Endothelial cell of umbilical vein (primary cell): Measurements from ENCODE around the gene RNF145. TPM values are rescaled to one million over a fixed set of nuclear protein-coding genes. Genes with fewer than 3 reads are reported as not detected.

ENCODE experiments used
- BruUV-seq: library from RNA; stranded (reverse); fragments of 400-500 nt; replicated peaks from 2 replicates; lab custom pipeline; 2021; lab: Mats Ljungman, UMichigan
- CTCF ChIA-PET: fragments of 300-600, 350-600 bp; sonication (Branson Sonifier 250); formaldehyde crosslinking; loops from one replicate; lab custom pipeline; 2021; ENCODE audit warnings: antibody characterized with exemption, inconsistent platforms; lab: Charles Lee
- POLR2A ChIA-PET: fragments of 300-600, 350-600 bp; sonication (Branson Sonifier 250); formaldehyde crosslinking; loops from one replicate; lab custom pipeline; 2021; ENCODE audit warnings: antibody characterized with exemption, inconsistent platforms; lab: Charles Lee
- DNase-seq: peaks from one replicate; pipeline ENCODE4 v3.0.0-alpha.2; 2011; ENCODE audit warnings: low read depth, low spot score
- FAIRE-seq: peaks from 2 replicates; lab custom pipeline; 2011; peaks lifted over from hg19 to GRCh38; lab: Jason Lieb, UNC
- H2AFZ ChIP-seq: 2 replicates; pipeline ENCODE4 v1.6.0; 2012; ENCODE audit warnings: low read depth, low read length, control low read depth, inconsistent platforms
- H3K27ac ChIP-seq: 2 replicates; pipeline ENCODE4 v1.5.1; 2011; ENCODE audit warnings: low read depth, mild to moderate bottlenecking, control low read depth, low read length, moderate library complexity; ENCODE audit not compliant: insufficient read depth
- H3K27me3 ChIP-seq, 2 experiments: 2 replicates each; pipeline versions ENCODE4 v1.6.0 to v1.6.1; 2011; ENCODE audit warnings: low read length in 2 of 2, mixed read lengths in 1 of 2; ENCODE audit not compliant: control insufficient read depth in 2 of 2, insufficient read depth in 2 of 2
- H3K36me3 ChIP-seq, 2 experiments: 2 replicates in 1 of 2; 3 replicates in 1 of 2; pipeline ENCODE4 v1.5.1; 2011; ENCODE audit warnings: low read length in 2 of 2, mild to moderate bottlenecking in 1 of 2, moderate library complexity in 1 of 2; ENCODE audit not compliant: control insufficient read depth in 2 of 2, insufficient read depth in 2 of 2; ENCODE audit errors: extremely low read depth in 1 of 2
- H3K4me1 ChIP-seq: 3 replicates; pipeline ENCODE4 v1.5.1; 2011; ENCODE audit warnings: mild to moderate bottlenecking, low read length; ENCODE audit not compliant: control insufficient read depth, insufficient read depth; ENCODE audit errors: extremely low read depth
- H3K4me2 ChIP-seq: 2 replicates; pipeline ENCODE4 v1.6.1; 2011; ENCODE audit warnings: low read length, control low read depth, mixed read lengths; ENCODE audit not compliant: insufficient read depth
- H3K4me3 ChIP-seq, 3 experiments: fragments of 200-600 bp in 1 of 3; sonication (generic), shearing (Covaris generic) in 1 of 3; replicated peaks in 1 of 3; 2 replicates each; pipeline ENCODE4 v1.5.1; 2011 to 2016; ENCODE audit warnings: control low read depth in 3 of 3, low read length in 3 of 3, mild to moderate bottlenecking in 2 of 3, inconsistent platforms in 1 of 3, low read depth in 1 of 3, moderate library complexity in 1 of 3; ENCODE audit not compliant: insufficient read depth in 1 of 3
- H3K79me2 ChIP-seq: 2 replicates; pipeline ENCODE4 v1.6.0; 2012; ENCODE audit warnings: low read length, inconsistent platforms; ENCODE audit not compliant: control insufficient read depth, insufficient read depth
- H3K9ac ChIP-seq: replicated peaks from 2 replicates; pipeline ENCODE3; 2011; ENCODE audit warnings: low read length, control low read depth; ENCODE audit not compliant: insufficient read depth; ENCODE audit errors: extremely low read depth
- H3K9me1 ChIP-seq: replicated peaks from 3 replicates; pipeline ENCODE4 v1.6.0; 2011; ENCODE audit warnings: mild to moderate bottlenecking, low read length; ENCODE audit not compliant: control insufficient read depth, insufficient read depth; ENCODE audit errors: extremely low read depth
- H3K9me3 ChIP-seq: replicated peaks from 2 replicates; pipeline ENCODE4 v1.5.1; 2012; ENCODE audit warnings: low read length, inconsistent platforms; ENCODE audit not compliant: control insufficient read depth, insufficient read depth
- H4K20me1 ChIP-seq: replicated peaks from 2 replicates; pipeline ENCODE3; 2011; ENCODE audit warnings: mild to moderate bottlenecking, low read length; ENCODE audit not compliant: control insufficient read depth, insufficient read depth; ENCODE audit errors: extremely low read depth
- CTCF ChIP-seq, 2 donors: IDR thresholded peaks; 1 replicate in 1 of 2; 2 replicates in 1 of 2; pipeline ENCODE4 v1.5.1; 2011; ENCODE audit warnings: low read length in 2 of 2, mild to moderate bottlenecking in 2 of 2, moderate library complexity in 2 of 2, control low read depth in 1 of 2, inconsistent platforms in 1 of 2, low read depth in 1 of 2; ENCODE audit not compliant: insufficient read depth in 1 of 2; ENCODE audit errors: extremely low read depth in 1 of 2
- EZH2 ChIP-seq: IDR thresholded peaks from 2 replicates; pipeline ENCODE4 v1.6.1; 2012; ENCODE audit warnings: borderline replicate concordance, low read depth, mild to moderate bottlenecking, moderate library complexity, low read length, inconsistent platforms; ENCODE audit not compliant: severe bottlenecking
- FOS ChIP-seq: IDR thresholded peaks from 2 replicates; pipeline ENCODE4 v1.6.1; 2011; ENCODE audit warnings: mild to moderate bottlenecking, low read length, moderate library complexity, borderline replicate concordance; ENCODE audit not compliant: insufficient read depth
- GATA2 ChIP-seq: IDR thresholded peaks from 2 replicates; pipeline ENCODE4 v1.7.0; 2011; ENCODE audit warnings: low read depth, mild to moderate bottlenecking, moderate library complexity, mixed read lengths, low read length; ENCODE audit not compliant: insufficient read length, insufficient read depth
- JUN ChIP-seq: IDR thresholded peaks from 2 replicates; pipeline ENCODE4 v1.6.1; 2011; ENCODE audit warnings: borderline replicate concordance, low read depth; ENCODE audit not compliant: insufficient read length, insufficient read depth
- MAX ChIP-seq: IDR thresholded peaks from 2 replicates; pipeline ENCODE4 v1.6.1; 2011; ENCODE audit not compliant: insufficient read depth, insufficient read length
- MYC ChIP-seq: IDR thresholded peaks from one replicate; pipeline ENCODE4 v1.6.1; 2011; ENCODE audit warnings: mild to moderate bottlenecking, low read depth, low read length
- POLR2A ChIP-seq: IDR thresholded peaks from 2 replicates; pipeline ENCODE4 v1.6.1; 2012; ENCODE audit warnings: low read depth, mild to moderate bottlenecking, control low read depth, low read length
- POLR2AphosphoS5 ChIP-seq: IDR thresholded peaks from 2 replicates; pipeline ENCODE4 v1.6.1; 2012; ENCODE audit warnings: low read depth, mild to moderate bottlenecking, control low read depth, low read length, moderate library complexity; ENCODE audit not compliant: insufficient read depth
- dilution Hi-C: fragments of 300-500 bp; cut with MboI; formaldehyde crosslinking; loops from one replicate; pipeline ENCODE4 v1.15.0; 2019; ENCODE audit warnings: low sequenced_read_pairs; ENCODE audit not compliant: extremely low pct_ligation_motif_present
- intact Hi-C: fragments of 100-400 bp; cut with micrococcal nuclease; formaldehyde crosslinking; loops from one replicate; pipeline ENCODE4 v1.10.0; 2022
- polyA plus RNA-seq, 4 experiments: library from polyadenylated mRNA; depleted of rRNA in 3 of 4; stranded (reverse) in 3 of 4; unstranded in 1 of 4; fragments of >200 nt; gene quantifications; 2 replicates each; pipeline versions ENCODE4 v1.2.1 to v1.2.3, GENCODE V29; 2011 to 2012; ENCODE audit warnings: missing spikeins in 1 of 4
- total RNA-seq: library from RNA; stranded (reverse); gene quantifications from 2 replicates; pipeline ENCODE4 v1.2.3, GENCODE V29; 2021

The RNF145 gene
- total and polyA plus RNA-seq, 2 donors (not counting 3 experiments of a cell fraction or from before 2014, with no cell fraction given) = 39.4 to 62.3 TPM

GRCh38 chr5:159210846-159211245 is 1.5 kb upstream of the RNF145 start:
- TF ChIP-seq POLR2A (no peak), GATA2 (peak; percentile 37)
- Histone ChIP-seq H3K27ac (no peak overlapping the region), H3K9me3 (no peaks in the 10 kb centered on the region), H4K20me1 (no peaks in the 10 kb centered on the region), H3K79me2 (peaks cover 31% of the 10 kb centered on the region), H3K4me2 (no peak overlapping the region), H3K4me1 (peaks cover 19% of the 10 kb centered on the region), H2AFZ (no peak overlapping the region), H3K9ac (no peak overlapping the region), H3K27me3 (peaks cover 0 to 5% of the 10 kb centered on the region in 2 experiments), H3K4me3 (no peak overlapping the region), H3K9me1 (no peaks in the 10 kb centered on the region), H3K36me3 (no peaks in the 10 kb centered on the region)
- ChIA-PET POLR2A (no interaction called here), CTCF (interaction anchor here (1.2 to 1.5 kb wide), 2 partner anchors 32 to 121 kb away, joined by 3 to 4 read pairs; no protein-coding TSS in a partner anchor)
- intact Hi-C loops = no loop called here
- FAIRE-seq = no peak
- no peak for DNase-seq
- dilution Hi-C loops = no loop called here
- BruUV-seq = no TSS peak

GRCh38 chr5:159210210-159210661 is 883 bp upstream of the RNF145 start:
- Histone ChIP-seq H3K4me1 (peaks cover 25% of the 10 kb centered on the region), H4K20me1 (no peaks in the 10 kb centered on the region), H3K4me2 (peak overlapping the region; percentile 74), H3K9me1 (no peaks in the 10 kb centered on the region), H2AFZ (peak overlapping the region; percentile 56), H3K27me3 (peaks cover 0 to 3% of the 10 kb centered on the region in 2 experiments), H3K27ac (no peak overlapping the region), H3K36me3 (no peaks in the 10 kb centered on the region), H3K9ac (no peak overlapping the region), H3K79me2 (peaks cover 37% of the 10 kb centered on the region), H3K4me3 (no peak overlapping the region), H3K9me3 (no peaks in the 10 kb centered on the region)
- dilution Hi-C loops (no loop called here), intact Hi-C loops (no loop called here)
- ChIA-PET CTCF (no interaction called here), POLR2A (no interaction called here)
- TF ChIP-seq CTCF (IDR thresholded peaks at IDR 0.05; ENCODE audit: extremely low read depth in 1 of 2, insufficient read depth in 1 of 2, low read depth in 1 of 2, low read length in 2 of 2) (no peak), POLR2A (no peak), MAX (no peak), MYC (no peak), EZH2 (no peak), GATA2 (no peak), POLR2AphosphoS5 (no peak), JUN (no peak), FOS (no peak)
- DNase-seq (no peak), FAIRE-seq (no peak)
- BruUV-seq = no TSS peak
